Omental fat pad (tissue), 4 donors: ENCODE measurements around the gene HOXA7. TPM values are rescaled to one million over a fixed set of nuclear protein-coding genes. Genes with fewer than 3 reads are reported as not detected.

Experiments used
- ATAC-seq: fragments of 150-250 bp; one replicate; pipeline ENCODE4 v1.9.1; 2016; ENCODE audit warnings: mild to moderate bottlenecking, moderate library complexity; ENCODE audit not compliant: low FRiP score
- DNase-seq: peaks from one replicate; pipeline ENCODE4 v3.0.0-alpha.2; 2019; ENCODE audit warnings: low spot score
- total RNA-seq, 4 donors: library from RNA; depleted of rRNA; stranded (reverse); fragments of >200 nt; gene quantifications; one replicate each; pipeline ENCODE4 v1.1.0, GENCODE V29; 2016
- TF ChIP-seq, protein P1 (sequence below), 3 donors: fragments of 450-650 bp; IDR thresholded peaks; one replicate each; pipeline ENCODE4 v1.5.1; 2016 to 2017; ENCODE audit warnings: antibody characterized with exemption in 3 of 3, mild to moderate bottlenecking in 3 of 3, moderate library complexity in 2 of 3

The HOXA7 gene
- total RNA-seq, 4 donors from 2014 or later, result 4.6 to 6.1 (median 5.3) TPM

DNA sequence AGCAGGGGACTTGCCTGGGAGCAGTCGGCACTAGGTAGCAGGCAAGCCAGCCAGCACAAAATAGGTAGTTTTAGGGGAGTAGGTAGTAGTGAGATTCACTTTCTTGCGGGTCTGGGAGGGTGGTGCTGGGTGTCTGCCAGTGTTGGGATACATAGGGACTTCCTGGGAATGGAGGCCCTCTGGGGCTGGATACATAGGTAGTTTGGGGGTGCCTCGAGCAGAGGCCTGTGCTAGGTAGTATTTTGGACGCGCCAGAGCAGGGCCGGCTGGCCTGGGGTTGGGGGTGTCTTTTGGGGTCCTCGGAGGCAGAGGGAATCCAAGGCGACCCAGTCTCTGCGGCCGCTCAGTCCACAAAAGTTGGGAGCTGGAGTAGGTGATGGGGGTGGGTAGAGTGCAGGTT is 2.1 kb downstream of the HOXA7 start:
- no peak for ATAC-seq
- TF ChIP-seq, protein P1, sequence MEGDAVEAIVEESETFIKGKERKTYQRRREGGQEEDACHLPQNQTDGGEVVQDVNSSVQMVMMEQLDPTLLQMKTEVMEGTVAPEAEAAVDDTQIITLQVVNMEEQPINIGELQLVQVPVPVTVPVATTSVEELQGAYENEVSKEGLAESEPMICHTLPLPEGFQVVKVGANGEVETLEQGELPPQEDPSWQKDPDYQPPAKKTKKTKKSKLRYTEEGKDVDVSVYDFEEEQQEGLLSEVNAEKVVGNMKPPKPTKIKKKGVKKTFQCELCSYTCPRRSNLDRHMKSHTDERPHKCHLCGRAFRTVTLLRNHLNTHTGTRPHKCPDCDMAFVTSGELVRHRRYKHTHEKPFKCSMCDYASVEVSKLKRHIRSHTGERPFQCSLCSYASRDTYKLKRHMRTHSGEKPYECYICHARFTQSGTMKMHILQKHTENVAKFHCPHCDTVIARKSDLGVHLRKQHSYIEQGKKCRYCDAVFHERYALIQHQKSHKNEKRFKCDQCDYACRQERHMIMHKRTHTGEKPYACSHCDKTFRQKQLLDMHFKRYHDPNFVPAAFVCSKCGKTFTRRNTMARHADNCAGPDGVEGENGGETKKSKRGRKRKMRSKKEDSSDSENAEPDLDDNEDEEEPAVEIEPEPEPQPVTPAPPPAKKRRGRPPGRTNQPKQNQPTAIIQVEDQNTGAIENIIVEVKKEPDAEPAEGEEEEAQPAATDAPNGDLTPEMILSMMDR (IDR thresholded peaks at IDR 0.05), result no peak
- peak; percentile 17 for DNase-seq

DNA sequence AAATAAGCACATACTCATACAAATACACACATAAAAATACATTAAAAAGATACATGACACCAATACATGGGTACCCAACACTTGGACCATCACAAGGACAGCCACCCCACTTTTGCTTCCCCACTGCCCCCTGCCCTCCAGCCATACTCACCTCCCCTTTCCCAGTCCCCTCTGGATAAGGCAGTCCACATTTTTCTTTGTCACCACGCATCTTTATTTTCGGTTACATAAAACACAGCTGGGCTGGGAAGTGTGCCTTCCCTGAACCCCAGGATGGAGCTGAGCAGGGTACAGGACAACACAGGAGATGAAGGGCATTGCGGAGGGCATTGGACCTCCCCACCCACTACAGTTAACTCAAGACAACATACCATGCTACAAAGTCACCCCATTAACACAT is 2.9 kb downstream of the HOXA7 start:
- DNase-seq (peak; percentile 19), ATAC-seq (no peak)
- TF ChIP-seq, protein P1 (IDR thresholded peaks at IDR 0.05), result no peak

DNA sequence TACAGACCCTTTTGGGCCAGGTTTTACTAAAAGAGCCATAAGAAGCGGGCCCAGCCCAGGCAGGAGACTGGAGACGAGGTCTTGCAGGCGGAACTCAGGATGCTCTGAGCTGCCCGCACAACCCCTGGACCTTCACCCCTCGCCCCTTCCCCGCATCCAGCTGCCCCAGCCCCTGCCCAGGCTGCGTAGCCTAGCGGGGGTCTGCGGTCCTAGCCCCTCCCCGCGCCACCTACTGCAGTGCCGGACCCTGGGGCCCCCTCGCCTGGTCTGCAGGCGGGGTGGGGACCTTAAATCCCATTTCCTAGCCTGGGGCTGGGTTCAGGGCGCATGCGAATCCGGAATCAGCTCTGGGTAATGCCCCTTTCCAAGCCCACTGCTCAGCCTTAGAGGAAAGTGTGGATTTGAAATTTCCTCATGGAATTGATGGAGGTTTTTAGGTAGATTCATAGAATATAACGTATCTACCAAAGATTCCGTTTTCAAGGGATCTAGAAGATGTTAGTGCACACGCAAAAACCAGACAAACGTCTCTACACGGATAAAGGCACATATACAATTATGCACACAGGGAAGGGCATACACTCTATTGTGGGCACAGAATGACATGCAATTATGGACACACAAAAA is 3.5 kb downstream of the HOXA7 start:
- TF ChIP-seq, protein P1 (IDR thresholded peaks at IDR 0.05), result no peak
- DNase-seq (no peak), ATAC-seq (no peak)

DNA sequence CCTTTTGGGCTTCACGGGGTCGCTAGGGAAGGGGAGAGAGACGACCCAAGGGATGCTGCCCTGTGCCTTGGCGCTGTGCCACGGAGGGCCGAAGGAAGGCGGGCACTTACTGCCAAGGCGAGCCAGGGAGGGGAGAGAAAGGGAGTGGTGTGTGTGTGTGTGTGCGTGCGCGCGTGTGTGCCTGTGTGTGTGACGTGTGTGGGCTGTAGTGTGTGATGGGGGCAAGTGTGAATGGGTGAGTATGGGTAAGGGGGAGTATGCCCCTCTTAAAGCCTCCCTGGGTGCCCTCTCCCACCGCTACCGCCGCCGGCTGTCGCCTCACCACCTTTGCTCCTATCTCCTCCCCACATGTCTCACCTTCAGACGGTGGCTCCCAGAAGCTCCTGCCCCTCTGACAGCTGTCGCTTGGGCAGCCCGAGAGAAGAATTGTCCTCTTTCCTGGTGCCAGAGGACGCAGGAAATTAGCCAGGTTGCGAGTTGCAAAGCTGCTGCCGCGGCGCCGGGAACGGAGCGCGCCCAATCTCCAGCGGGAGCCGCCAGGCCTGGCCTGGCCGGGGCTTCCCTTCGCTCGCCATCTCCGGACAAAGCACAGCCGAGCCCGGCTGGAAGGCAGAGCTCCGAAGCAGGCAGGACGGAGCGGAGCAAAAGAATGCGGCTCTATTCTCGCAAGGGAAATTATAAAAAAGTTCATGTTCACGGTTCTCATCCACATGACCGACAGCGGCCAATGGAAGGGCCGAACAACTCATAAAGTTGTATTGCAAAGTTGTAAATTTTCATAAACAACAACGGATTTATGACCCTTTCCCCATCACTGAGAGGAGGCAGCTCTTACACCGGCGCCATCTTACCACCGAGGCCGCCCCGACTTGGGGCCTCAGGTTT is 4.3 kb downstream of the HOXA7 start, which contains the start of gene HOXA3:
TSS of gene HOXA3 (minus strand) at position 653 of the 885 bp plus-strand sequence. CDS start 41,943 bp downstream, outside the sequence.
- DNase-seq (peak; percentile 47), ATAC-seq (peak; percentile 18)
- TF ChIP-seq, protein P1 (IDR thresholded peaks at IDR 0.05), result no peak

DNA sequence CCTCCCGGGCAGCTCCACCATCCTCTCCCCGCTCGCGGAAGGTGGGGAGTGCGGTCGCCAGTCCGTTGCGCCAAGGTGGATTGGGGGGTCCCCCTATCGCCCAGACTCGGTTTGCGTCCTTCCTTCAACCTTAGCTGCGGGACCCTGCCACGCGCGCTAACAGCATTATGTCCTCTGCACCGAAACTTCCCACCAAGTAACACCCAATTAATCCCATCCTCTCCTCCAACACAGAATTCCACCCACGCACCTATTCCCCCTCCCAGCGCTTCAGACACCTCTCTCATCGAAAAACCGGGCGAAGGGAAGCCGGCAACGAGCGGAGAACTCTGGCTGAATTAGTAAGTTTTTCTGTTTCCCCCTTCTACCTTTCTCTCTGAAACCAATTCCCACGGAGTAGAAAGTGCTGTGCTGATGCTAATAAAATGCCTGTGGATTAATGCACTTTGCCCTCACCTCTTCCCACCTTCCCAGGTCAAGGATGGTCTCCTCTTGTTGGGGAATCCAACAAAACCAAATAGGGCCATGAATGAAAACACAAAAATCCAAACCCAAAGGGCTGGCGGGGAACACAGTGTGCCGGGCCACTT is 5.0 kb downstream of the HOXA7 start:
- DNase-seq (peak; percentile 20), ATAC-seq (no peak)
- TF ChIP-seq, protein P1 (IDR thresholded peaks at IDR 0.05), result no peak

DNA sequence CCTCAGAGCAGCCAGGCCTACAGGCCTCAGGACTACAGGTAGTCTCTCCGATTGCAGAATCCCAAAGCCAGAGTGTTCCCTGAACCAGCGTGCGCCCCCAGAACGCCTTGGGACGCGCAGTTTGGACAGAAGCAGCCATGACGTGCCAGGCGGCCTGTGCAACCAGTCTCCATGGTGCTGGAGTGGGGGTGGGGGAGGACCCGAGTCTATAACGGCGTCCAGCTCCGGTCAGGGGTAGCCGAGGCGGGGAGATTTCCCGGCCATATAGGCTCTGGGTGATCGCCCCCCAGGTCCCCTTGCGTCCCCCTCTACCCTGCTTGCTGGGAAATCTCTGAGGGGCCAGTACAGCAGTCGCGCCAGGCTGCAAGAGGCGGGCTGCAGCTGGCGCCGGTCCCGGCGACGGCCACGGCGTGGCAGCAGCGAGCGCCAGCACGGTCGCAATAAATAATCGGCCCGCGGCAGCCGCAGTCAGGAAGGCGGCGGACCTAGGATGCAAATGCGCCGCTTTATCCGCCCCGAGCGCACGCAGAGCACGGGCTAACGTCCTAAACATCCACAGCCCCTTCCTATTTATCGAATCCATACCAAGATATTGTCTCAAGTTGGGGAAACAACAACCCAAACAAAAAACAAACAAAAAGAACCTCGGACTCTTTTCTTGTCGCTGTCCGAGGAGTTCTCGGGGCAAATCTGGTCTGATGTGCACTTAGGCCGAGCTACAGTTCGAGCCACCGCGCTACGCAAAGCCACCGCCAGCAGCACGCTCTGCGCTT is 5.7 kb downstream of the HOXA7 start:
- ATAC-seq, result peak; percentile 67
- peak; percentile 46 for DNase-seq
- TF ChIP-seq, protein P1 (IDR thresholded peaks at IDR 0.05), result peak in 2 of 3 donors; percentile 54 to 79
